Caco-2 (cell line): ENCODE data around the gene DPY19L3. TPM values are rescaled to one million over a fixed set of nuclear protein-coding genes. Genes with fewer than 3 reads are reported as not detected.

ENCODE experiments used
- BruUV-seq: library from RNA; stranded (reverse); fragments of 400-500 nt; replicated peaks from 2 replicates; lab custom pipeline; 2021; lab: Mats Ljungman, UMichigan
- CTCF ChIA-PET: fragments of 300-600 bp; sonication (Branson Sonifier 250); formaldehyde crosslinking; loops from one replicate; lab custom pipeline; 2022; ENCODE audit warnings: antibody characterized with exemption; lab: Charles Lee
- POLR2A ChIA-PET: fragments of 300-600 bp; sonication (Branson Sonifier 250); formaldehyde crosslinking; loops from one replicate; lab custom pipeline; 2022; ENCODE audit warnings: antibody characterized with exemption; lab: Charles Lee
- DNase-seq, 2 experiments: peaks; one replicate each; pipeline versions ENCODE4 v3.0.0 to v3.0.0-alpha.2; 2020 to 2022
- H3K27me3 ChIP-seq: replicated peaks from 2 replicates; pipeline ENCODE4 v1.6.0; 2011; ENCODE audit warnings: low read length; ENCODE audit not compliant: control insufficient read depth, insufficient read depth
- H3K36me3 ChIP-seq: 2 replicates; pipeline ENCODE4 v1.5.1; 2011; ENCODE audit warnings: low read length; ENCODE audit not compliant: control insufficient read depth, insufficient read depth
- H3K4me1 ChIP-seq: fragments of 250-450 bp; sonication (Bioruptor Pico); 2 replicates; pipeline ENCODE4 v1.5.1; 2020; ENCODE audit warnings: mild to moderate bottlenecking
- H3K4me3 ChIP-seq: 2 replicates; pipeline ENCODE4 v1.5.1; 2011; ENCODE audit warnings: low read depth, mild to moderate bottlenecking, control low read depth, low read length
- H3K9me3 ChIP-seq: fragments of 250-450 bp; sonication (Bioruptor Pico); 2 replicates; pipeline ENCODE4 v1.5.1; 2020; ENCODE audit warnings: mild to moderate bottlenecking, moderate library complexity
- H3K27ac Mint-ChIP-seq: one replicate; pipeline ENCODE4 v1.8.0; 2022; ENCODE audit warnings: mixed read lengths; ENCODE audit not compliant: unreplicated experiment
- H3K27me3 Mint-ChIP-seq: one replicate; pipeline ENCODE4 v1.8.0; 2022; ENCODE audit warnings: mixed read lengths; ENCODE audit not compliant: insufficient read depth, unreplicated experiment
- H3K36me3 Mint-ChIP-seq: one replicate; pipeline ENCODE4 v1.8.0; 2022; ENCODE audit warnings: mild to moderate bottlenecking, mixed read lengths; ENCODE audit not compliant: insufficient read depth, unreplicated experiment
- H3K4me1 Mint-ChIP-seq: one replicate; pipeline ENCODE4 v1.8.0; 2022; ENCODE audit warnings: low read depth, mixed read lengths; ENCODE audit not compliant: unreplicated experiment
- H3K4me3 Mint-ChIP-seq: one replicate; pipeline ENCODE4 v1.8.0; 2022; ENCODE audit warnings: mild to moderate bottlenecking, moderate library complexity, mixed read lengths; ENCODE audit not compliant: unreplicated experiment
- H3K9me3 Mint-ChIP-seq: one replicate; pipeline ENCODE4 v1.8.0; 2022; ENCODE audit warnings: mixed read lengths; ENCODE audit not compliant: unreplicated experiment
- CTCF ChIP-seq, 2 experiments: fragments of 200-600 bp in 1 of 2; IDR thresholded peaks; 1 replicate in 1 of 2; 2 replicates in 1 of 2; pipeline versions ENCODE4 v1.5.1 to v1.8.0; 2011 to 2022; ENCODE audit warnings: antibody characterized with exemption in 1 of 2, control low read depth in 1 of 2, inconsistent platforms in 1 of 2, low read depth in 1 of 2, low read length in 1 of 2, mild to moderate bottlenecking in 1 of 2, moderate library complexity in 1 of 2; ENCODE audit not compliant: insufficient read depth in 1 of 2, severe bottlenecking in 1 of 2, unreplicated experiment in 1 of 2
- intact Hi-C: fragments of 100-400 bp; cut with micrococcal nuclease; formaldehyde crosslinking; loops from one replicate; pipeline ENCODE4 v1.10.0; 2022; ENCODE audit not compliant: unreplicated experiment
- total RNA-seq: library from RNA; stranded (reverse); gene quantifications from 2 replicates; pipeline ENCODE4 v1.2.3, GENCODE V29; 2022

The DPY19L3 gene
- total RNA-seq, 1 experiment from 2014 or later = 40.7 TPM

GRCh38 chr19:32469795-32470194 is 64.2 kb downstream of the DPY19L3 start:
- Mint-ChIP-seq H3K36me3 (peaks cover 7% of the 10 kb centered on the region), H3K9me3 (no peaks in the 10 kb centered on the region), H3K27ac (no peak overlapping the region), H3K4me1 (no peaks in the 10 kb centered on the region), H3K27me3 (no peaks in the 10 kb centered on the region), H3K4me3 (no peak overlapping the region)
- H3K4me3 ChIP-seq = no peak overlapping the region
- no peak for TF ChIP-seq CTCF (IDR thresholded peaks at IDR 0.05; ENCODE audit: insufficient read depth in 1 of 2, low read depth in 1 of 2, low read length in 1 of 2, severe bottlenecking in 1 of 2, unreplicated experiment in 1 of 2)
- H3K36me3 ChIP-seq = no peaks in the 10 kb centered on the region
- POLR2A ChIA-PET = no interaction called here
- no peaks in the 10 kb centered on the region for H3K27me3 ChIP-seq
- H3K4me1 ChIP-seq = no peaks in the 10 kb centered on the region
- H3K9me3 ChIP-seq = no peaks in the 10 kb centered on the region
- CTCF ChIA-PET = no interaction called here
- no peak for DNase-seq
- no TSS peak for BruUV-seq
- intact Hi-C loops = no loop called here

GRCh38 chr19:32471095-32471494 is 65.5 kb downstream of the DPY19L3 start:
- H3K4me3 Mint-ChIP-seq = no peak overlapping the region
- Histone ChIP-seq H3K27me3 (no peaks in the 10 kb centered on the region), H3K4me3 (no peak overlapping the region), H3K4me1 (no peaks in the 10 kb centered on the region), H3K36me3 (no peaks in the 10 kb centered on the region), H3K9me3 (no peaks in the 10 kb centered on the region)
- H3K27ac Mint-ChIP-seq = no peak overlapping the region
- no peak for DNase-seq
- ChIA-PET POLR2A (no interaction called here), CTCF (no interaction called here)
- no peaks in the 10 kb centered on the region for H3K27me3 Mint-ChIP-seq
- H3K9me3 Mint-ChIP-seq = no peaks in the 10 kb centered on the region
- no peaks in the 10 kb centered on the region for H3K4me1 Mint-ChIP-seq
- BruUV-seq = no TSS peak
- H3K36me3 Mint-ChIP-seq = peaks cover 1% of the 10 kb centered on the region
- intact Hi-C loops = no loop called here
- TF ChIP-seq CTCF (IDR thresholded peaks at IDR 0.05; ENCODE audit: insufficient read depth in 1 of 2, low read depth in 1 of 2, low read length in 1 of 2, severe bottlenecking in 1 of 2, unreplicated experiment in 1 of 2) = no peak

- H3K9me3 Mint-ChIP-seq = no peaks in the 10 kb centered on the region
- no peaks in the 10 kb centered on the region for H3K27me3 Mint-ChIP-seq
- H3K4me3 Mint-ChIP-seq = no peak overlapping the region
- H3K4me1 Mint-ChIP-seq = no peaks in the 10 kb centered on the region
- no peaks in the 10 kb centered on the region for H3K27me3 ChIP-seq
- TF ChIP-seq CTCF (IDR thresholded peaks at IDR 0.05; ENCODE audit: insufficient read depth in 1 of 2, low read depth in 1 of 2, low read length in 1 of 2, severe bottlenecking in 1 of 2, unreplicated experiment in 1 of 2) = no peak
- POLR2A ChIA-PET = no interaction called here
- no TSS peak for BruUV-seq
- CTCF ChIA-PET = no interaction called here
- no peaks in the 10 kb centered on the region for H3K36me3 Mint-ChIP-seq
- no peak for DNase-seq
- H3K36me3 ChIP-seq = no peaks in the 10 kb centered on the region
- no peaks in the 10 kb centered on the region for H3K9me3 ChIP-seq
- H3K4me3 ChIP-seq = no peak overlapping the region
- intact Hi-C loops = no loop called here
- H3K4me1 ChIP-seq = no peaks in the 10 kb centered on the region
- H3K27ac Mint-ChIP-seq = no peak overlapping the region
These were observed 66.2 kb downstream of the DPY19L3 start for GRCh38 chr19:32471811-32472210.
